Measurements from ENCODE around the gene ABHD1. TPM values are rescaled to one million over a fixed set of nuclear protein-coding genes. Genes with fewer than 3 reads are reported as not detected.

Gene ABHD1
- total RNA-seq, 1 experiment from 2014 or later: 0.18 TPM

GRCh38 chr2:27148801-27149439, 25.3 kb downstream of the ABHD1 start, which contains the start of gene TCF23:
TSS of gene TCF23 (plus strand) at chr2:27149004. CDS start at chr2:27149134, 130 bp downstream.
- no peaks in the 10 kb centered on the region for H3K36me3 Mint-ChIP-seq (ENCODE audit: insufficient read depth, unreplicated experiment)
- no peak within 1 kb of the TSS for H3K4me3 Mint-ChIP-seq (ENCODE audit: unreplicated experiment)
- ChIA-PET POLR2A (interaction anchor here (0.6 kb wide), 1 partner anchor 9 kb away, joined by 3 read pairs; no protein-coding TSS in a partner anchor), CTCF (interaction anchor here (6.6 kb wide), 1 partner anchor 42 kb away, joined by 67 read pairs; no protein-coding TSS in a partner anchor)
- no peaks in the 10 kb centered on the region for H3K36me3 ChIP-seq (ENCODE audit: control insufficient read depth, insufficient read depth, low read length)
- H3K27me3 Mint-ChIP-seq (ENCODE audit: insufficient read depth, unreplicated experiment): no peaks in the 10 kb centered on the region
- no peaks in the 10 kb centered on the region for H3K4me1 Mint-ChIP-seq (ENCODE audit: low read depth, unreplicated experiment)
- H3K9me3 Mint-ChIP-seq (ENCODE audit: unreplicated experiment): no peaks in the 10 kb centered on the region
- intact Hi-C loops (cut with micrococcal nuclease; ENCODE audit: unreplicated experiment): no loop called here
- 0 out of 2 replicates have a peak, but pooled peaks cover 4% of the 10 kb centered on the region for H3K4me1 ChIP-seq
- BruUV-seq (replicated peaks): no TSS peak
- no peaks in the 10 kb centered on the region for H3K9me3 ChIP-seq
- peak in 1 of 2 experiments; percentile 25 for DNase-seq
- no peak for TF ChIP-seq CTCF (IDR thresholded peaks at IDR 0.05; ENCODE audit: insufficient read depth in 1 of 2, low read depth in 1 of 2, low read length in 1 of 2, severe bottlenecking in 1 of 2, unreplicated experiment in 1 of 2)
- H3K4me3 ChIP-seq (ENCODE audit: low read depth, low read length): no peak within 1 kb of the TSS
- no peak within 1 kb of the TSS for H3K27ac Mint-ChIP-seq (ENCODE audit: unreplicated experiment)
- no peaks in the 10 kb centered on the region for H3K27me3 ChIP-seq (replicated peaks; ENCODE audit: control insufficient read depth, insufficient read depth, low read length)

- 0 out of 2 replicates have a peak, but pooled peaks cover 4% of the 10 kb centered on the region for H3K4me1 ChIP-seq
- no TSS peak for BruUV-seq (replicated peaks)
- intact Hi-C loops (cut with micrococcal nuclease; ENCODE audit: unreplicated experiment): no loop called here
- no peak overlapping the region for H3K4me3 Mint-ChIP-seq (ENCODE audit: unreplicated experiment)
- no peak for DNase-seq
- no peaks in the 10 kb centered on the region for H3K9me3 Mint-ChIP-seq (ENCODE audit: unreplicated experiment)
- H3K27me3 ChIP-seq (replicated peaks; ENCODE audit: control insufficient read depth, insufficient read depth, low read length): no peaks in the 10 kb centered on the region
- H3K27me3 Mint-ChIP-seq (ENCODE audit: insufficient read depth, unreplicated experiment): no peaks in the 10 kb centered on the region
- H3K9me3 ChIP-seq: no peaks in the 10 kb centered on the region
- H3K4me1 Mint-ChIP-seq (ENCODE audit: low read depth, unreplicated experiment): no peaks in the 10 kb centered on the region
- ChIA-PET POLR2A (interaction anchor here (0.6 kb wide), 1 partner anchor 10 kb away, joined by 3 read pairs; no protein-coding TSS in a partner anchor), CTCF (interaction anchor here (6.6 kb wide), 1 partner anchor 42 kb away, joined by 67 read pairs; no protein-coding TSS in a partner anchor)
- no peak for TF ChIP-seq CTCF (IDR thresholded peaks at IDR 0.05; ENCODE audit: insufficient read depth in 1 of 2, low read depth in 1 of 2, low read length in 1 of 2, severe bottlenecking in 1 of 2, unreplicated experiment in 1 of 2)
- no peak overlapping the region for H3K27ac Mint-ChIP-seq (ENCODE audit: unreplicated experiment)
- no peaks in the 10 kb centered on the region for H3K36me3 Mint-ChIP-seq (ENCODE audit: insufficient read depth, unreplicated experiment)
- no peak overlapping the region for H3K4me3 ChIP-seq (ENCODE audit: low read depth, low read length)
- no peaks in the 10 kb centered on the region for H3K36me3 ChIP-seq (ENCODE audit: control insufficient read depth, insufficient read depth, low read length)
Observed at GRCh38 chr2:27149570-27150405, 26.2 kb downstream of the ABHD1 start.

GRCh38 chr2:27150639-27151230, 27.1 kb downstream of the ABHD1 start:
- DNase-seq: no peak
- no peak overlapping the region for H3K4me3 Mint-ChIP-seq (ENCODE audit: unreplicated experiment)
- intact Hi-C loops (cut with micrococcal nuclease; ENCODE audit: unreplicated experiment): no loop called here
- ChIA-PET CTCF (interaction anchor here (1.6 to 6.6 kb wide), 3 partner anchors 17 to 152 kb away, joined by 4 to 67 read pairs (median 7); partner anchors contain the start of gene PREB), POLR2A (interaction anchor here (0.5 kb wide), 1 partner anchor 134 kb away, joined by 4 read pairs; no protein-coding TSS in a partner anchor)
- no peaks in the 10 kb centered on the region for H3K36me3 ChIP-seq (ENCODE audit: control insufficient read depth, insufficient read depth, low read length)
- H3K9me3 Mint-ChIP-seq (ENCODE audit: unreplicated experiment): no peaks in the 10 kb centered on the region
- no peaks in the 10 kb centered on the region for H3K4me1 Mint-ChIP-seq (ENCODE audit: low read depth, unreplicated experiment)
- no peaks in the 10 kb centered on the region for H3K9me3 ChIP-seq
- no peak overlapping the region for H3K27ac Mint-ChIP-seq (ENCODE audit: unreplicated experiment)
- no peak for TF ChIP-seq CTCF (IDR thresholded peaks at IDR 0.05; ENCODE audit: insufficient read depth in 1 of 2, low read depth in 1 of 2, low read length in 1 of 2, severe bottlenecking in 1 of 2, unreplicated experiment in 1 of 2)
- no peaks in the 10 kb centered on the region for H3K36me3 Mint-ChIP-seq (ENCODE audit: insufficient read depth, unreplicated experiment)
- H3K4me1 ChIP-seq: 0 out of 2 replicates have a peak, but pooled peaks cover 4% of the 10 kb centered on the region
- no TSS peak for BruUV-seq (replicated peaks)
- no peaks in the 10 kb centered on the region for H3K27me3 ChIP-seq (replicated peaks; ENCODE audit: control insufficient read depth, insufficient read depth, low read length)
- H3K27me3 Mint-ChIP-seq (ENCODE audit: insufficient read depth, unreplicated experiment): no peaks in the 10 kb centered on the region
- no peak overlapping the region for H3K4me3 ChIP-seq (ENCODE audit: low read depth, low read length)

All from Caco-2 (cell line).